Nucleus accumbens (tissue), 56 donors: ENCODE data around the gene ZNF814.
"Not testable (repeated sequence)": the region's sequence is repeated elsewhere in the genome, so short reads cannot be mapped to it uniquely, and the experiment has no call there.

ENCODE experiments used
- DNase-seq, 56 donors: peaks; one replicate each; lab custom pipeline; 2025; lab: John Stamatoyannopoulos, UW

The ZNF814 gene

GRCh38 chr19:57867868-57868492 is 20.9 kb downstream of the ZNF814 start:
- DNase-seq, result no peak

- DNase-seq, result not testable (repeated sequence)
These were observed 26.5 kb downstream of the ZNF814 start for GRCh38 chr19:57862351-57862750.

GRCh38 chr19:57854117-57854516 is 34.7 kb downstream of the ZNF814 start:
- not testable (repeated sequence) for DNase-seq

GRCh38 chr19:57851812-57852603 is 36.8 kb downstream of the ZNF814 start:
- not testable (repeated sequence) for DNase-seq

GRCh38 chr19:57850553-57851017 is 38.3 kb downstream of the ZNF814 start:
- no peak for DNase-seq

- DNase-seq, result peak; percentile 7 to 88 (median 58)
These were observed 39.0 kb downstream of the ZNF814 start, which contains the start of gene ZNF587 for GRCh38 chr19:57849666-57850473. Gene ZNF587 (plus strand): TSS chr19:57849859. CDS start chr19:57850039, 180 bp downstream.

- not testable (repeated sequence) for DNase-seq
These were observed 39.6 kb downstream of the ZNF814 start for GRCh38 chr19:57849162-57849665.

GRCh38 chr19:57847164-57847563 is 41.7 kb downstream of the ZNF814 start:
- not testable (repeated sequence) for DNase-seq

- no peak for DNase-seq
These were observed 47.6 kb downstream of the ZNF814 start for GRCh38 chr19:57841122-57841763.

- DNase-seq, result not testable (repeated sequence)
These were observed 50.1 kb downstream of the ZNF814 start for GRCh38 chr19:57838622-57839191.

- not testable (repeated sequence) for DNase-seq
These were observed 51.8 kb downstream of the ZNF814 start for GRCh38 chr19:57836991-57837390.

- peak in 51 of 56 donors; percentile 6 to 88 (median 50) for DNase-seq
These were observed 58.7 kb downstream of the ZNF814 start, which contains the start of gene ZNF587B for GRCh38 chr19:57830071-57830602. Gene ZNF587B (plus strand): TSS chr19:57830299. CDS start chr19:57830529, 230 bp downstream.

- DNase-seq, result no peak
These were observed 59.5 kb downstream of the ZNF814 start for GRCh38 chr19:57829316-57829715.

- no peak for DNase-seq
These were observed 63.3 kb downstream of the ZNF814 start for GRCh38 chr19:57825511-57825910.

- DNase-seq, result not testable (repeated sequence)
These were observed 65.2 kb downstream of the ZNF814 start for GRCh38 chr19:57823608-57824007.

- not testable (repeated sequence) for DNase-seq
These were observed 65.7 kb downstream of the ZNF814 start for GRCh38 chr19:57823155-57823554.

GRCh38 chr19:57821501-57821900 is 67.3 kb downstream of the ZNF814 start:
- not testable (repeated sequence) for DNase-seq

GRCh38 chr19:57821095-57821494 is 67.7 kb downstream of the ZNF814 start:
- not testable (repeated sequence) for DNase-seq

GRCh38 chr19:57820599-57820998 is 68.2 kb downstream of the ZNF814 start:
- DNase-seq, result no peak
